ENCODE measurements around the gene EDC3.
"Not testable (repeated sequence)": the region's sequence is repeated elsewhere in the genome, so short reads cannot be mapped to it uniquely, and the experiment has no call there.

Gene EDC3

GRCh38 chr15:74609938-74610301, 85.9 kb downstream of the EDC3 start:
- DNase-seq (ENCODE audit: low spot score): no peak

GRCh38 chr15:74608786-74609185, 87.0 kb downstream of the EDC3 start:
- DNase-seq (ENCODE audit: low spot score): no peak

GRCh38 chr15:74605795-74606150, 90.1 kb downstream of the EDC3 start:
- no peak for DNase-seq (ENCODE audit: low spot score)

GRCh38 chr15:74604983-74605794, 90.6 kb downstream of the EDC3 start:
- DNase-seq (ENCODE audit: low spot score): no peak

GRCh38 chr15:74603789-74604705, 91.8 kb downstream of the EDC3 start:
- no peak for DNase-seq (ENCODE audit: low spot score)

- no peak for DNase-seq (ENCODE audit: low spot score)
Observed at GRCh38 chr15:74603026-74603788, 92.6 kb downstream of the EDC3 start.

- no peak for DNase-seq (ENCODE audit: low spot score)
Observed at GRCh38 chr15:74599156-74599555, 96.7 kb downstream of the EDC3 start.

GRCh38 chr15:74598126-74598842, 97.5 kb downstream of the EDC3 start:
- peak; percentile 36 for DNase-seq (ENCODE audit: low spot score)

GRCh38 chr15:74597146-74597705, 98.6 kb downstream of the EDC3 start:
- DNase-seq (ENCODE audit: low spot score): not testable (repeated sequence)

- not testable (repeated sequence) for DNase-seq (ENCODE audit: low spot score)
Observed at GRCh38 chr15:74596736-74597135, 99.1 kb downstream of the EDC3 start.

GRCh38 chr15:74595271-74595670, 100.6 kb downstream of the EDC3 start:
- DNase-seq (ENCODE audit: low spot score): no peak

- no peak for DNase-seq (ENCODE audit: low spot score)
Observed at GRCh38 chr15:74594455-74594854, 101.4 kb downstream of the EDC3 start.

- DNase-seq (ENCODE audit: low spot score): no peak
Observed at GRCh38 chr15:74593122-74593521, 102.7 kb downstream of the EDC3 start.

- DNase-seq (ENCODE audit: low spot score): no peak
Observed at GRCh38 chr15:74592222-74592621, 103.6 kb downstream of the EDC3 start.

GRCh38 chr15:74589826-74590225, 106.0 kb downstream of the EDC3 start:
- no peak for DNase-seq (ENCODE audit: low spot score)

- DNase-seq (ENCODE audit: low spot score): no peak
Observed at GRCh38 chr15:74585857-74586256, 110.0 kb downstream of the EDC3 start.

GRCh38 chr15:74585191-74585590, 110.6 kb downstream of the EDC3 start:
- no peak for DNase-seq (ENCODE audit: low spot score)

GRCh38 chr15:74584779-74585178, 111.0 kb downstream of the EDC3 start:
- no peak for DNase-seq (ENCODE audit: low spot score)

- DNase-seq (ENCODE audit: low spot score): no peak
Observed at GRCh38 chr15:74584204-74584603, 111.6 kb downstream of the EDC3 start.

Measured in COLO829 (cell line).